ENCODE measurements around the gene ARHGAP26.
A peak's percentile ranks its signal among the peaks of the same experiment; 100 is the strongest.
"Not testable (repeated sequence)": the region's sequence is repeated elsewhere in the genome, so short reads cannot be mapped to it uniquely, and the experiment has no call there.

The ARHGAP26 gene

DNA sequence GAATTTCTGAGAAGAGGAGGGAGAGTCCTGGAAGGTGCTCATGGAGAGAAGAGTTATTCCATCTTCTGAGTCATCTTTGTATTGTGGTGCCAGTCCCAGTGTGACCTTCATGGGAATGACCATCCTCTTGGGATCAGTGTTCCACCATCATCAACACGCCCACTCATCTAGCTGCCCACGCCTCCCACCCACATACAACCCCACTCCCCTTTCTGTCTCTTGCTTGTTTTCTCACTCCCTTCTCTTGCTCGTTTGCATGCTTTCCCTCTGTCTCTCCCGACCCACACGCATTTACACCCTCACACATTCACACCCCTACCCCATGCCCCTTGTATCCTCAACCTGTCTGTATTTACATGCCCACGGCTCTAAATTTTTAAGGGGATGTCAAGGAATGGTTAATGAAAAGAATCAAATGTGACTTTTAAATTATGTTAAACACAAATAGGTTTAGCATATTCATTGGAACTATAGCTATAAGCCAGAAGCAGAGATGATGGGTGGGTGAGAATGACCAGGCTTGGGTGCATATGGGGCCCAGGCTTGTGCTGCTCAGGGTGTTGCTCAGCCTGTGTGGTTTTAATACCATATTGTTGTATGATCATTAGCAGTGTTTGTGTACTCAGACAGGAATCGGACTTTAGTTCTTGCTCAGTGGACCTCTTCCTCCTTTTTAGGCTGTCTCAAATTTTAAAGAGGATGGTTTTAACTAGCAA, 160.4 kb downstream of the ARHGAP26 start:
- in situ Hi-C loops (cut with MboI; ENCODE audit: low pct_unique_long_range_greater_than_20kb, low sequenced_read_pairs): no loop called here
- DNase-seq: no peak

DNA sequence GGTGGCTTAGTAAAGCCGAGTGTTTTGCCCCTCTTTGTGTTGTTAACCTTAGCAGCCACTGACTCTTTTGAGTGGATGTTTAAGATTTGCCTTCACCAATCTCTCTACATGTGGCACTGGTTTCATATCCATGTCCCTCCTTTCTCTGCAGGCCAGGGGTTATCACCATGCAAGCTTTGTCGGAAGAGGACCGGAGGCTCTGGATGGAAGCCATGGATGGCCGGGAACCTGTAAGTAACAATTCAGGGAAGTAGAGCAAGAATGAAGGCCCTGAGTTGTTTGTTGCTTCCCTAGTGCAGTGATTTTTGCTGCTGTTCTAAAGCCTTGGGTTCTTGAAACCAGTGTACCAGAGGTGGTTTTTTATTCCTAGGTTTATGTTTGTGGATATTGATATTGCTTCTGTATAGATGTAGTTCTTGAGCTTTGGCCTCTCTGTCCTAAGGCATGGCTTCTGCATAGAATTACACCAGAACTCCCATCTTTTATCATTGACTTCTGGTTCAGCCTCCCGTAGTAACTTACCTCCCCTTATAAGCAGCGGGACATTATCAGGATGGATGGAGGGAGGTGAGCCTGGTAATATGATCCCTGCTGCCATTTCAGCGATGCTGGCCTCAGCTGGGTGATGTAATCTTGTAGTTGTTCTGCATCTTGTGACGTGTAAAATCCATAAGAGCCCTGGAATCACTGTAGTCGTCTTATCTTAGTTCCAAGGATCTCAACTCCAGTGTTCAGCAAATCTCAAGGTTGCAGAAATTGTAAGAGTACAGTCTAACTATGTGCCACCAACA, 161.9 kb downstream of the ARHGAP26 start:
- in situ Hi-C loops (cut with MboI; ENCODE audit: low pct_unique_long_range_greater_than_20kb, low sequenced_read_pairs): no loop called here
- DNase-seq: no peak

DNA sequence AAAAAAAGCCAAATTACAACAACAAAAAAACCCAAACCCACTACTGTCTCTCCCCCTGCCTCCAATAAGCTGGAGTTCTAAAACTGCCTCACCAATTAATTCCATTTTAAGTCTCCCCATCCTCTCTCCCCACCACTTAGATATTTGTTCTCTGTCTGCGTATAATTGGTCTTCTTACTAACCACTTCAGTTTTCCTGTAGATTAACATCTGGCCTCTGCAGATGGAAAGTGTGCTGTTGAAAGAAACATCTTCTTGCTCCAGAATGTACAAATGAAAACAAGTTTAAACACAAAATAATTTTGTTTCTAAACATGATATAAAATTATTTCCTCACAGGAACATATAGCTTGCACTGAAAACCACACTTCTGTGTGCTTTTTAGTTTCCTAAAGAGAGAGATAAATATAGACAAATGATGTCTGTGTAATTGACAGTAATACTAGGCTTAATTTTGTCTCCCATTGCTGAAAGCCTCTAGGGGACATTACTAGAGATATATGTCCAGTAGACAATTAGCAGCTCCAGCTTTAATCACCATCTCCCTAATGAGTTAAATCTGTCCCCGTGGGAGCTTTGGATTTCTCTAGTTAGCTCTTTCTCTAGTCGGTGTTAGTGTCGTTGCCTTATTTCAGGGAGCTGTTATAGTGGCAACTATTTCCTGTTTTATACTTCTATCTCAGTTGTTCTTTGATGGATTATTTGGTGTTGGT, 164.0 kb downstream of the ARHGAP26 start:
- in situ Hi-C loops (cut with MboI; ENCODE audit: low pct_unique_long_range_greater_than_20kb, low sequenced_read_pairs): no loop called here

DNA sequence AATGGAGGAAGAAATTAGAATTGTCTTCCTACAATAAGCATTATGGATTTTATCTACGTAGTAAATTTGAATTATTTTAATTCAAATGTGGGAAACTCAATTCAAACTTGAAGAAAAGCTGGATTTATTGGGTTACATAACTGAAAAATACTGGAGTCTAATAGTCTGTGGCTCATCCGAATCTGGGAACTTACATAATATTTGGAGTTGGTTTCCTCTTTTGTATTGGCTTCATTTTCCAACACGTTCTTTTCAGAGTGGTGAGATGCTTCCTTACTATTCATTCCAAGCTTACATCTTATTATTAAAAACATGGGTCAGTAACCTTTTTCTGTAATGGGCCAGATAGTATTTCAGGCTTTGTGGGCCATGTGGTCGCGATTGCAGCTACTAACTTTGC, 164.8 kb downstream of the ARHGAP26 start:
- in situ Hi-C loops (cut with MboI; ENCODE audit: low pct_unique_long_range_greater_than_20kb, low sequenced_read_pairs): no loop called here
- DNase-seq: no peak

More for the DNA sequence above, 164.0 kb downstream of the ARHGAP26 start:
- peak; percentile 64 for DNase-seq

DNA sequence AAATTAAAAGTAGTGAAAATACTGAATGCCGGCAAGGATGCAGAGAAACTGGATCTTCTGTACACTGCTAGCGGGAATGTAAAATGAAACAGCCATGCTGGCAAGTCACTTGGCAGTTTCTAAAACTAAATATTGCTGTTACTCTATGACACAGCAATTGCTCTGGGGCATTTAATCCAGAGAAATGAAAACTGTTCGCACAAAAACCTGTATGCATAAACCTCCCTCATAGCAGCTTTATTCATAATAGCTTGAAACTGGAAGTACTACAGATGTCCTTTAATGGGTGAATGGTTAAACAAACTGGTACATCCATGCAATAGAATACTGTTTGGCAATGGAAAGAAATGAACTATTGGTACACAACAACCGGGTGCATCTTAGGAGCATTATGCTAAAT, 167.2 kb downstream of the ARHGAP26 start:
- DNase-seq: no peak
- in situ Hi-C loops (cut with MboI; ENCODE audit: low pct_unique_long_range_greater_than_20kb, low sequenced_read_pairs): no loop called here

DNA sequence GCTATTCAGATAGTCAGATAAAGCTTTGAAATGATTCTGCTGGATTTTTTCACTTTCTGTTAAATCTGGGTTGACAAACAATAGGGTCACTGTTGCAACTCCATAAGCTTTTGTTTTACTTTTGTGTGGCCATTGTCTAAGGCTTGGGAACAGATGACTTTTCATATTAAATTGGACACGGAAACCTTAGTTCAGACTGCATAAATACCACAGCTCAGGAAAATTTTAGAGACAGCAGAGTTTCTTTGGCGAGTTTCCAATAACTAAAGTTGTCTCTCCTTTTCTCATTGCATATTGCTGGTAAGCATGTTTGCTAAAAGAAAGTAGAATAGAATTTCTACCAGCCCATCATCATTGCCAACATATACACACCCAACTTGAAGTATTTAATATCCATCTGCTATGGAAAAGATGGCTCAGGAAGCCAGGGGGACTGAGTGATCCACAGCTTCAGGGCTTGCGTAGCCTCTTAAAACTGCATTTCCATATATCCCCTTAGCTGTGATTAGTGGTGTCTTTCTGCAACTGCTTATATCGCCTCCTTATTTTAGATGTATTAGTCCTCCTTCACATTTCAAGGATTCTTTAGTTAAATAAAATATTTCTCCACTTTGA, 168.2 kb downstream of the ARHGAP26 start:
- in situ Hi-C loops (cut with MboI; ENCODE audit: low pct_unique_long_range_greater_than_20kb, low sequenced_read_pairs): no loop called here

DNA sequence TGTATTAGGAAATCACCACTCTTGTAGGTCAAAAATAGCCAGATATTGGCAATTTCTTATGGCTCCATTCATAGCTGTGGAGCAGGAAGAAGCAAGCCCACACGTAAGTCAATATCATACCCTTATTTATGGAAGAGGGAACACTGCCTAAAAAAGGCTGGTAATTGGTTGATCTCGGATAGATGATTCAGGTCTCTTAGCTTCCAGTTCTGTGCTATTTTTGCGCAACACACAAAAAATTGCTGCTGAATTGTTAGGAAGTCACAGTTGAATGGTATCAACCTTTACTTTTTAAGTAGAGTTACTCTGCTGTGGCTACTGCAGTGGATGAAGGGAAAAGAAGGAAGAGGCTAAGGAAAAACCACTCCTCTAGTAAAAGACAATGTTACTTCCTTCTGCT, 168.8 kb downstream of the ARHGAP26 start:
- DNase-seq: no peak
- in situ Hi-C loops (cut with MboI; ENCODE audit: low pct_unique_long_range_greater_than_20kb, low sequenced_read_pairs): no loop called here

More for the DNA sequence above, 168.2 kb downstream of the ARHGAP26 start:
- DNase-seq: no peak

DNA sequence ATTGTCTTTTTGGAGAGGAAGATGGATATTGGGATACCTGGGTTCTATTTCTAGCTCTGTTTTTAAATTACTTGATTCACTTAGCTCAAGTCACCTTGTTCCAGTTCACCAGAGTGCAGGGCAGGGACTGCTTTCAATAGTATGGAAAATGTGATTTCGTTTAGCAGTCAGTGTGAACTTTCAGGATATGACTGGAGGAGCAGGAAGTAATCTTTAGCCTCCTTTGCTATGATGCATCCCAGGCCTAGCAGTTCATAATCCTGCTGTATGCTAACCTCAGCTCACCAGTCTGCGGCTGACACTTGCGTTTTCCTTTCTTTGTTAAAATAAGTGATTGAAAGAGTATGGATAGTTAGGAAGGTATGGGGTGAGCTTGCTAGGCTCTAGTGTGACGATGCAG, 169.7 kb downstream of the ARHGAP26 start:
- in situ Hi-C loops (cut with MboI; ENCODE audit: low pct_unique_long_range_greater_than_20kb, low sequenced_read_pairs): no loop called here
- DNase-seq: no peak

DNA sequence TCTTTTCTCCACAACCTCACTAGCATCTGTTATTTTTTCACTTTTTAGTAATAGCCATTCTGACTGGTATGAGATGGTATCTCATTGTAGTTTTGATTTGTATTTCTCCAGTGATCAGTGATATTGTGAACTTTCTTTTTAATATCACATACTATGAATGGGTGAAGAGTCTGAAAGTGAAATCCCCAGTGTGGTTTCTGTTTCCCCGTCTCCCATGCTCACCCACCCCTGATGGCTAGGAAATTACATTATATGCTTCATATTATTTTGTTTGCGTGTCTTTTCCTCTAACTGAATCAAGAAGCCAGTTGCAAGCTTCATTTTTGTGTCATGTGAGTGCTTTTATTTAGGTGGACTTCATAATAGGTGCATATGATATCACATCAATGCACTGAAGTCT, 171.1 kb downstream of the ARHGAP26 start:
- in situ Hi-C loops (cut with MboI; ENCODE audit: low pct_unique_long_range_greater_than_20kb, low sequenced_read_pairs): no loop called here
- no peak for DNase-seq

DNA sequence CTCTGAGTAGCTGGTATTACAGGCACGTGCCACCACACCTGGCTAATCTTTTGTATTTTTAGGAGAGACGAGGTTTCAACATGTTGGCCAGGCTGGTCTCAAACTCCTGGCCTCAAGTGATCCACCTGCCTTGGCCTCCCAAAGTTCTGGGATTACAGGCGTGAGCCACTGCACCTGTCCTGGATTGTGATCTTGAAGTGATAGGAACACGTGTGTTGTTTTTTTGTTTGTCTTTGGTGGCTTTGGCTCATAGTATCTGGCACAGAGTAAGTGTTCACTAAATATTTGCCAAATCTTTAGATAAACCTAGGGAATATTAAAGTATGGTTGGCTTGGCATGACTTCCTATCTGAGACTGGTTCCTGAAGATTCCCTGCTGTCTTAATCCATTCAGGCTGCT, 172.7 kb downstream of the ARHGAP26 start:
- in situ Hi-C loops (cut with MboI; ENCODE audit: low pct_unique_long_range_greater_than_20kb, low sequenced_read_pairs): no loop called here

DNA sequence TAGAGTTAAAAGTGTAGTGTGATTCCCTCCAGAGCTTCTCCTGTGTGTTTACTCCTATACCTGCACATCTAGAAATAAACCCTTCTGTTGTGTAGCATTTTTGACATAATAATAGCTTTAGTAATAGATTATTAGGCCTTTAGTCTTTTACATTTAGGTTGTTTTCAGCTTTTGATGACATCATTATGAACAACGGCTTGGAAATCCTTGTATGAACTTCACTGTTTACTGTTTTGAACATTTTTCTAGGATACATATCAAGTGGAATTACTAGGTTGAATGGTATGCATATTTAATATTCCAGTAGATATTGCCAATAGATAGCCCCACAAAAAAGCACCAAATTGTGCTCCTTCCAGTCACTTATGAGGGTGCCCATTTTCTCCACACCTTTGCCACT, 174.0 kb downstream of the ARHGAP26 start:
- in situ Hi-C loops (cut with MboI; ENCODE audit: low pct_unique_long_range_greater_than_20kb, low sequenced_read_pairs): no loop called here
- no peak for DNase-seq

More for the DNA sequence above, 172.7 kb downstream of the ARHGAP26 start:
- DNase-seq: no peak

DNA sequence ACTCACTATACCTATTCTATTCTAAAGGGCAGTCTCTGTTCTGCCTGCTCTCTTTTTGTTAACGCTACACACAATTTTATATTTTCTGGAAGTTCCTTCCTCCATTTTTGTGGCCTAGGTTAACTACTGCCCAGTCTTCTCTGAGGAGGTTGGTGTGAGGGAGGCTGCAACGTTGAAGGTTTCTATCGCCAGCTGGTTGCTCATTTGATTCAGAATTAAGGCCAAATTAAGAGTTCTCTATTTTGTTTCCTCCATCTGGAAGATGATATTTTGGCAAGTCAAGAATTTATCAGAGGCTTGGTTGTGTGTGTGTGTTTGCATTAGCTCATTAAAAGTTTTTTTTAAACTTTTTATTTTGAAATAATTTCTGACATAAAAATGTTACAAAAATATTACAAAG, 175.1 kb downstream of the ARHGAP26 start:
- in situ Hi-C loops (cut with MboI; ENCODE audit: low pct_unique_long_range_greater_than_20kb, low sequenced_read_pairs): no loop called here
- DNase-seq: no peak

DNA sequence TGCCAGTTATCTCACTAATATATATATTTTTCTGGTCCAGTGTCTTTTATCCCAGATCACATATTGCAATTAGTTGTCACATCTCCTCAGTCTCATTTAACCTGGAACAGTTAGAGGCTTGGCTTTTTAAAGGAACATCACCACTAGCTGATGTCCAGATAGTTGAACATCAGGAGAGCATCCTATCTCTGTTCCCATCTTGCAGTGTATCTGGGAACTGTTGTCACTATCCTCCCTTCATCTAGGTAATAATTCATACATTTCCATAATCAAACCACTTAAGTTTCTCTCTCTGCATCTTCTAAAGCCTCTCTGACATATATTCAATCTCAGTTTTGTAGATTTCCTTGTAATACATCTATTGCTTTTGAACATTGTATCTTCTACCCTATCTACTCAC, 175.7 kb downstream of the ARHGAP26 start:
- DNase-seq: no peak
- in situ Hi-C loops (cut with MboI; ENCODE audit: low pct_unique_long_range_greater_than_20kb, low sequenced_read_pairs): no loop called here

DNA sequence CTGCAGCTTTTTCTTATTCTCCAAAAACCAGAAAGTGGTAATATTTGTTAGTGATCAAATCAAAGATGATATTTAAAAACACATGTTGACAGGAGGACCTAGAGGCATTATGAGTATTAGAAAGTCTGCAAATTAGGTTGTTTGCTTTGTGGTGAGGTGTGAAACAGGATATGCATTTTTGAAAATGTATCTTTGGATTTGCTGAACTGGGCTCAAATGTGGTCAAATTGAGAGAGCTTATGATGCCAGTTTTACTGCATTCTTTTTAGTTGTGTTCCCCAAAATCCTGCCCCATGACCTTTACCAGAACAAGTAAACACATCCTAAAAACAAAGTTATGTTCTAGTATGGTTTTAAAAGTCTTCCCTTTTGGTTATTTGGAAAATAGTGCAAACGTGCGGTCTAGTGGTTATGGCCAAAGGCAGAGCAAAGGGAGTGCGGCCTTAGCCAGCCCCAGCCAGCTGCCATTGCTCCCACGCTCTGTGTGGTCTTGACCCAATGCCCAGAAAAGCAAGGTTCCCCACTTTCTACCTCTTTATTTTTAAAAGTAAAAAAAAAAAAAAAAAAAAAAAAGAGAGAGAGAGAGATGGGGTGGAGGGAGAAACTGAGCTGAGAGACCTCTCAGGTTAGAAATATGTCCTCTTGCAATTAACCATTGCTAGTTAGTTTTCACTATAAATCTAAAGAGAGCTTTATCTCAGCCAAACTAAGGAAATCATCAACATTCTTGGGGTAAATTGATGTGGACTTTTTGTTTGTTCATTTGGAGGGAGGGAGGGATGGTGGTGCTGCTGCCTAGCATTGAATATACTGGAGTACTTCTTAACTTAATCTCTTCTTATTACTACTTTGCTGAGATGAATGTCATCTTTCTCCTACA, 176.6 kb downstream of the ARHGAP26 start:
- DNase-seq: no peak
- in situ Hi-C loops (cut with MboI; ENCODE audit: low pct_unique_long_range_greater_than_20kb, low sequenced_read_pairs): no loop called here

DNA sequence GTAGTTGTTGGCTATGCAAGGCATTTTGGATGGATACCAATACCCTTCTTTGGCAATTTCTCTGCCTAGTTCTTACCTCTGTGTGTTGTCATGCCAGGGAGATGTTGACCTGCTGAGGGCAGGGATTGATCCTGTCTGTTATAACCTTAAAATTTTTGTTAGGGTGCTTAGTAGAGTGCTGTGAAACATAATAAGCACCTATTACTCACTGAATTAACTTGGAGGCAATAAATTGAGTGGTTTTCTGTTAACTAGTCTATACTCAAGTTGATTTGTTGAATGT, 177.2 kb downstream of the ARHGAP26 start:
- no peak for DNase-seq
- in situ Hi-C loops (cut with MboI; ENCODE audit: low pct_unique_long_range_greater_than_20kb, low sequenced_read_pairs): no loop called here

DNA sequence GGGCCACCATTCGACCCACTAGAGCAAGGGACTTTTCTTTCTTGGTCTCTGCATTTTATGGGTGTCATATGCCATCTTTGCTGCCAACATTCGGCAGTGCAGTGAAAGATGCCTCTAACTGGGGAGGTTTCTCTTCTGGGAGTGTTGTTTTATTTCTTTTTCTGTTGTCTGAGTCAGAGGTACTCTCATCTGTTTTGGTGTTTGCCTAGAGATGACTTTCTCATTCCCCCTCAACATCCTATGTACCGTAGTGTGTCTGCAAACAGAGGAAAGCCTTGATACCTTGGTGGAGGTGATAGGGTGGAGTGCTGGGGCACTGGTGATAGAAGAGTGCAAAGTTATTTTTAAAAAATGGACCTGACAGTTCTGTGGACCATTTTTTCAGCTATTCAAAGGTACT, 182.1 kb downstream of the ARHGAP26 start:
- in situ Hi-C loops (cut with MboI; ENCODE audit: low pct_unique_long_range_greater_than_20kb, low sequenced_read_pairs): no loop called here
- DNase-seq: no peak

DNA sequence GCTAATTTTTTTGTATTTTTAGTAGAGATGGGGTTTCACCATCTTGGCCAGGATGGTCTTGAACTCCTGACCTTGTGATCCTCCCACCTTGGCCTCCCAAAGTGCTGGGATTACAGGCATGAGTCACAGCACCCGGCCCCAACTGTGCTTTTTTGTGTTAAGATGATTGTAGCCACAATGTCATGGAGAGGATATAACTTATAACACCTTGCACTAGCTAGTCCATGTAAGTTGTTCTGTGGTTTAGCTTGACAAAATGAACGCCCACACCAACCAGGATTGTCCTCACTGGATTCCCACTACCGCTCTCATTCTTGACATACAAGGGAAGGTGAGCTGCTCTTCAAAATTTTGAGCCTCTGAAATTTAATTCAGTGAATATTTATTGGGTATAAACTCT, 182.7 kb downstream of the ARHGAP26 start:
- in situ Hi-C loops (cut with MboI; ENCODE audit: low pct_unique_long_range_greater_than_20kb, low sequenced_read_pairs); DNase-seq: not testable (repeated sequence)

DNA sequence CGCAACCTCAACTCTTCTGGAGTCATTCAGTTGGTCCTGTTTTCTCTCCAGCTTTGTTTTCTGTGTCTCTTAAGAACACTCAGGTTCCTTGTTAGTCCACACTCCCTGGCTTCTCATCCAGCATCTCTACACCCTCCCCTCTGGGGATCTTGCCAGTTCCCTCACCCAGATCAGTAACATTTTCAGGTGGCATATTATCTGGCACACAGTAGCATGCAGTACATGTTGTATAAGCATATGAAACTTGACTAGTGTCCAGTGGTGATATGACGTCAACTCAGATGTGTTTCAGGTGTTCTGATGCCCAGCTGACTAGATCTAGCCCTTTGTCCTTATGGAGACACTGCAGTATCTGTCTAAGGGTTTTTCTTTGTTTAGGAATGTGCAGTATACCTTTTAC, 184.3 kb downstream of the ARHGAP26 start:
- in situ Hi-C loops (cut with MboI; ENCODE audit: low pct_unique_long_range_greater_than_20kb, low sequenced_read_pairs): no loop called here
- no peak for DNase-seq

DNA sequence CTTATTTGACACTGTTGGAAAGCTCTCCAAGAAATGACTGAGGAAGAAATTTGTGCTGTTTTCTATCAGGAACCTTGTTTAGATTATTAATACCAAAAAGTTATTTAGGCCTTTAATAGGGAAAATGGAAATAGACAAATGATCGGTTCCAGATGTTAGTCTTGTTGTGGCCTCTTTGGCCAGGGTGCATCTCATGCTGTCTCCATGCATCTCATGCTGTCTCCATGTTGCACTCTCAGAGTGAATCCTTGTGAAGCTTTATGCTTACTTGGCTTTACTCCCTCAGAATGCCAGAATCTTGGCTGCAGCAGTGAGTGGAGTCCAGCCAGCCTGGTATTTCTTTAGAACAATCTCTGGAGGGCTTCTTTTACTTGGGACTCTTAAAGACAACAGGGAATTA, 185.5 kb downstream of the ARHGAP26 start:
- in situ Hi-C loops (cut with MboI; ENCODE audit: low pct_unique_long_range_greater_than_20kb, low sequenced_read_pairs): no loop called here
- no peak for DNase-seq
